ENCODE data around the gene GRB2.
A peak's percentile ranks its signal among the peaks of the same experiment; 100 is the strongest.
"Not testable (repeated sequence)": the region's sequence is repeated elsewhere in the genome, so short reads cannot be mapped to it uniquely, and the experiment has no call there.

The GRB2 gene

GRCh38 chr17:75405365-75406221, at the start of gene GRB2:
Gene GRB2, minus strand, starts transcription at chr17:75405678. Its CDS starts 12,050 bp downstream, at chr17:75393628.
- DNase-seq (ENCODE audit: low read depth) = peak; percentile 99

- DNase-seq (ENCODE audit: low read depth) = not testable (repeated sequence)
Measured at GRCh38 chr17:75454672-75455071, 49.2 kb upstream of the GRB2 start.

GRCh38 chr17:75454193-75454592, 48.7 kb upstream of the GRB2 start:
- no peak for DNase-seq (ENCODE audit: low read depth)

- DNase-seq (ENCODE audit: low read depth) = no peak
Measured at GRCh38 chr17:75450270-75450669, 44.8 kb upstream of the GRB2 start.

DNA sequence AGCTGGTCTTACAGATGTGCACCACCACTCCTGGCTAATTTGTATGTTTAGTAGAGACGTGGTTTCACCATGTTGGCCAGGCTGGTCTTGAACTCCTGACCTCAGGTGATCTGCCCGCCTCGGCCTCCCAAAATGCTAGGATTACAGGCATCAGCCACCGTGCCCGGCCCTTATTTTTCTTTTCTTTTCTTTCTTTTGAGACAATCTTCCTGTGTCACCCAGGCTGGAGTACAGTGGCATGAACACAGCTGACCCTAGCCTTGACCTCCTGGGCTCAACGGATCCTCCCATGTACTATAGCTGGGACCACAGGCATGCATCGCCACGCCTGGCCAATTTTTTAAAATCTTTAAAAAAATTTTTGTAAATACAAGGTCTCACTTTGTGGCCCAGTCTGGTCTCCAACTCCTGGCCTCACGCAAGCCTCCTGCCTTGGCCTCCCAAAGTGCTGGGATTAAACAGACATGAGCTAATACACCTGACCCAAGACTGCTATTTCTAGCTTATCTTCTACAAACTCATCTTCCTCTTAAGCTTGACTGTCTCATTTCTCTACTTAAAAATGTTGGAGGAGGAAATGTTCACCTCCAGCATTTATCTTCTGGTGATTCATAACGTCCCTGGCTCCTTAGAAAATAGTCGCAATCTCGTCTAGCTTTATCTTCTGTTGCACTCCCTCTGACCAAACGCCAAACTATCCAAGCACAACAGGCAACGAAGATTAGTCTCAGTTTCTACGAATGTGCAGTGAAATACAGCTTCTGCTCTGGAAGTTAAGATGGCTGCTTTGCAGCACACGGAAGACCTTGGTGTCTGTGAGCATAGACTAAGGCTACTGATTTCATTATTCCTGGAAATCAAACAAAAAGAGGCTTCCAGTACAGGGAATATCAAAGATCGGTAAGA, 42.7 kb upstream of the GRB2 start:
- DNase-seq (ENCODE audit: low read depth) = no peak

GRCh38 chr17:75445896-75446295, 40.4 kb upstream of the GRB2 start:
- DNase-seq (ENCODE audit: low read depth) = not testable (repeated sequence)

- DNase-seq (ENCODE audit: low read depth) = no peak
Measured at GRCh38 chr17:75445296-75445695, 39.8 kb upstream of the GRB2 start.

DNA sequence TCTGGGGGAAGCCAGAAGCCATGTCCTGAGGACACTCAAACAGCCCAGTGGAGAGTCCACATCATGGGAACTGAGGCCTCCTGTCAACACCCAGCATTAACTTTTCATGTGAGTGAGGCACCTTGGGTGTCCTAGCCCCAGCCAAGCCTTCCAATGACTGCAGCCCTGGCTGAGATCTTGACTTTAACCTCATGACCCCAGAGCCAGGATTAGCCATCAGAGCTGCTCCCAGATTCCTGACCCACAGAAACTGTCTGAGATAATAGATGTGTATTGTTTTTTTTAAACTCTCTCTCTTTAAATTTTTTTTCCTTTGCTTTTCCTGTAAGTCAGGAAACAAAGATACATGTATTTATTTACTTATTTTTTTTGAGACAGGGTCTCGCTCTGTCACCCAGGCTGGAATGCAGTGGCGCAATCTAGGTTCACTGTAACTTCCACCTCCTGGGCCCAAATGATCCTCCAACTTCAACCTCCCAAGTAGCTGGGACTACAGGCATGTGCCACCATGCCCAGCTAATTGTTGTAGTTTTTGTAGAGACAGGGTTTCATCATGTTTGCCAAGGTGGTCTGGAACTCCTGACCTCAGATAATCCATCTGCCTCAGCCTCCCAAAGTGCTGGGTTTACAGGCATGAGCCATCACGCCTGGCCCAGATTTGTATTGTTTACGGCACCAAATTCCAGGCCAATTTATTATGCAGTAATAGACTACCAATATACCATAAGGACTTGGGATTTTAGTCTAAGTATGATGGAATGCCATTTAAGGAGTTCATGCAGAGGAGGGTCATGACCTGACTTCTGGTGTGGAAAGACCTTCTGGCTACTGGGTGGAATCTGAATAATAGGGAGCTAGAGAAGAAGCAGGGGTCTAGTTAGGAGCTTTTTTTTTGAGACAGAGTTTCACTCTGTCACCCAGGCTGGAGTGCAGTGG, 37.0 kb upstream of the GRB2 start:
- no peak for DNase-seq (ENCODE audit: low read depth)

- DNase-seq (ENCODE audit: low read depth) = no peak
Measured at GRCh38 chr17:75440738-75441448, 35.4 kb upstream of the GRB2 start.

- no peak for DNase-seq (ENCODE audit: low read depth)
Measured at GRCh38 chr17:75439287-75439686, 33.8 kb upstream of the GRB2 start.

DNA sequence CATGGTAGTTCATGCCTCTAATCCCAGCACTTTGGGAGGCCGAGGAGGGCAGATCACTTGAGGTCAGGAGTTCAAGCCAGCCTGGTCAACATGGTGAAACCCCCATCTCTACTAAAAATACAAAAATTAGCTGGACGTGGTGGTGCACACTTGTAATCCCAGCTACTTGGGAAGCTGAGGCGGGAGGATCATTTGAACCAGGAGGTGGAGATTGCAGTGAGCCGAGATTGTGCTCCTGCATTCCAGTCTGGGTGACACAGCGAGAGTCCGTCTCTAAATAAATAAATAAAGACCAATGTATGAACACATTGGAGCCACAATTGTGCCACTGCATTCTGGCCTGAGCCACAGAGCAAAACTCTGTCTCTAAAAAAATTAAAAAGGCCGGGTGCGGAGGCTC, 31.9 kb upstream of the GRB2 start:
- DNase-seq (ENCODE audit: low read depth) = not testable (repeated sequence)

DNA sequence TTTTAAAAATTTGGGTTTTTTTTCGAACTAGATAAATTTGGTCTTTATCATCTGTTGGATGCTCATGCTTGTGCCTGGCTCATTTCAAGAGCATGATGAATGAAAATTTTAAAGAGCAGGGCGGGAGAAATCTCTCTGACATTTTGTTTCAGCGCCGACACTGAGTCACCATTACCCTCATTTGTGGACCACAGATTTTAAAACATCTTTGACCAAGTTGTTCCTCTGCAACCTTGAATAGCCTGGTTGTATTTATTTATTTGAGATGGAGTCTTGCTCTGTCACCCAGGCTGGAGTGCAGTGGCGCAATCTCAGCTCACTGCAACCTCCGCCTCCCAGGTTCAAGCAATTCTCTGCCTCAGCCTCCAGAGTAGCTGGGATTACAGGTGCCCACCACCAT, 29.0 kb upstream of the GRB2 start:
- DNase-seq (ENCODE audit: low read depth) = not testable (repeated sequence)

- no peak for DNase-seq (ENCODE audit: low read depth)
Measured at GRCh38 chr17:75433218-75433783, 27.8 kb upstream of the GRB2 start.

GRCh38 chr17:75430159-75430974, 24.9 kb upstream of the GRB2 start:
- no peak for DNase-seq (ENCODE audit: low read depth)

DNA sequence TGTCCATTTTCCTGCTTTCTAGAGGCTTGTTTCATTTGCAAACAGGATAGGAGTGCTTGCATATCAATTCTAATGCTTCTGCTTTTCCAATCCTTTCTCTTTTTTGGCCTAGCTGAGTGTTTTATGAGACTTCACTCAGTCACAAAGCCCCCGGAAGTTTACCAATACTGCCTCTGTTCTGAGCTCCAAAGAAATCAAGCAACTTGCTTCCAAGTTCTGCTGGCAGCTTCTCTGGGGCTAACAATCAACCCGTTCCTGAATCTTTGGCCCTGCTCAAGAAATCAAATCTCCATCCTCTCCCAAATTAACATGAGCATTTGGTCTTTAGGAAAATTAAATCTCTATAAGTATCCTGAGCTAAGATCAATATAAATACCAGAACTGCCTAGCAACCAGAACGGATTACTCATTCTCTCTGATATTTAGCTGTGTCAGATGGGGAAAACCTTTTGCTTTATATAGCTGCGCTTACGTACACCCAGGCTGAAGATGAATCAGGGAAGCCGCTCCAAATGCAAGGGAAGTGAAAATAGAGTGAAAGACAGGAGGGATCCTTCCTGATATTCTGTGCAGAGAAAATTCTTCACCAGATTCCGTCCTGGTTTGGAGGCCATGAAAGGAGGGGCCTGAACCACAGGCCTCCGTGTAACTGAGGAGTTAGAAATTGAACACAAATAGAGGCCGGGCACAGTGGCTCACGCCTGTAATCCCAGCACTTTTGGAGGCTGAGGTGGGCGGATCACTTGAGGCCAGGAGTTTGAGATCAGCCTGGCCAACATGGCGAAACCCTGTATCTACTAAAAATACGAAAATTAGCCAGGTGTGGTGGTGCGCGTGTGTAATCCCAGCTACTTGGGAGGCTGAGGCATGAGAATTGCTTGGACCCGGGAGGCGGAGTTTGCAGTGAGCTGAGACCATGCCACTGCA, 23.3 kb upstream of the GRB2 start:
- no peak for DNase-seq (ENCODE audit: low read depth)

GRCh38 chr17:75418531-75418930, 13.1 kb upstream of the GRB2 start:
- no peak for DNase-seq (ENCODE audit: low read depth)

GRCh38 chr17:75417054-75417580, 11.6 kb upstream of the GRB2 start:
- no peak for DNase-seq (ENCODE audit: low read depth)

- DNase-seq (ENCODE audit: low read depth) = no peak
Measured at GRCh38 chr17:75416006-75416405, 10.5 kb upstream of the GRB2 start.

DNA sequence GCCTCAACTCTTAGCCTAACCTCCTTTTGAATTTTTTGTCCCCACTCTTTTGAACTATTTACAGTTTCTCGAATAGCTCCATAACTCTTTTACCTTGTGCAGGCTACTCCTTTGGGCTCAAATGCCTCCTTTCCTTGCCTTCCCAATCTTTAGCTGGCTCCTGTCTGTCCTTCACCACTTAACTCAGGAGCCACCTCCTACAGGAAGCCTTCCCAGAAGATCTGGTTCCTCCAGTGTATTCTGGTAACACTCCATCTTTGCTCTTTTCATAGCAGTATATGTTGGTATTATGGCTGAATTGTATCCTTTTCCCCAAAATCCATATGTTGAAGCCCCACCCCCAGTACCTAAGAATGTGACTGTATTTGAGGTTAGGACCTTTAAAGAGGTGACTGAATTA, 9.0 kb upstream of the GRB2 start:
- DNase-seq (ENCODE audit: low read depth) = no peak

Data from T-helper 22 cell (primary cell).